Neural progenitor cell (in vitro differentiated cells): Measurements from ENCODE around the gene DCUN1D3. TPM values are rescaled to one million over a fixed set of nuclear protein-coding genes. Genes with fewer than 3 reads are reported as not detected.
A peak's percentile ranks its signal among the peaks of the same experiment; 100 is the strongest.

Experiments used
- DNase-seq: peaks from one replicate; pipeline ENCODE4 v3.0.0-alpha.2; 2016; ENCODE audit warnings: low spot score
- H2AFZ ChIP-seq: fragments of 200-600 bp; sonication (generic); replicated peaks from 2 replicates; pipeline ENCODE4 v1.6.1; 2016; ENCODE audit warnings: antibody characterized with exemption
- H3F3A ChIP-seq: fragments of 200-600 bp; sonication (generic); 2 replicates; pipeline ENCODE4 v1.6.1; 2016; ENCODE audit warnings: antibody characterized with exemption, low read depth
- H3K27ac ChIP-seq: fragments of 200-600 bp; sonication (generic); 2 replicates; pipeline ENCODE4 v1.5.1; 2016; ENCODE audit warnings: mild to moderate bottlenecking
- H3K27me3 ChIP-seq: fragments of 200-600 bp; sonication (generic); 2 replicates; pipeline ENCODE4 v1.6.1; 2016; ENCODE audit warnings: mild to moderate bottlenecking, moderate library complexity
- H3K36me3 ChIP-seq: fragments of 200-600 bp; sonication (generic); 2 replicates; pipeline ENCODE4 v1.5.1; 2016
- H3K4me1 ChIP-seq: fragments of 200-600 bp; sonication (generic); 2 replicates; pipeline ENCODE4 v1.6.1; 2016; ENCODE audit warnings: mixed run types
- H3K4me2 ChIP-seq: fragments of 200-600 bp; sonication (generic); 2 replicates; pipeline ENCODE4 v1.6.1; 2016
- H3K4me3 ChIP-seq: fragments of 200-600 bp; sonication (generic); 2 replicates; pipeline ENCODE4 v1.5.1; 2016
- H3K79me2 ChIP-seq: fragments of 200-600 bp; sonication (generic); 2 replicates; pipeline ENCODE4 v1.6.1; 2016; ENCODE audit warnings: low read depth
- H3K9ac ChIP-seq: fragments of 200-600 bp; sonication (generic); 2 replicates; pipeline ENCODE4 v1.6.1; 2016
- H3K9me3 ChIP-seq: fragments of 200-600 bp; sonication (generic); 2 replicates; pipeline ENCODE4 v1.5.1; 2016; ENCODE audit warnings: low read depth
- H4K20me1 ChIP-seq: fragments of 200-600 bp; sonication (generic); 2 replicates; pipeline ENCODE4 v1.6.1; 2016; ENCODE audit warnings: low read depth
- H3K27ac Mint-ChIP-seq: 3 replicates; pipeline ENCODE4 v1.8.0; 2021; ENCODE audit warnings: mixed read lengths
- H3K27me3 Mint-ChIP-seq: 2 replicates; pipeline ENCODE4 v1.8.0; 2022; ENCODE audit warnings: low read depth, mild to moderate bottlenecking, inconsistent platforms, moderate library complexity, mixed read lengths; ENCODE audit not compliant: insufficient read depth
- H3K36me3 Mint-ChIP-seq: 3 replicates; pipeline ENCODE4 v1.8.0; 2021; ENCODE audit warnings: mixed read lengths
- H3K4me1 Mint-ChIP-seq: 3 replicates; pipeline ENCODE4 v1.8.0; 2021; ENCODE audit warnings: mixed read lengths
- H3K4me3 Mint-ChIP-seq: 3 replicates; pipeline ENCODE4 v1.8.0; 2021; ENCODE audit warnings: mild to moderate bottlenecking, moderate library complexity, mixed read lengths
- H3K9me3 Mint-ChIP-seq: 3 replicates; pipeline ENCODE4 v1.8.0; 2020; ENCODE audit warnings: mixed read lengths
- CTCF ChIP-seq: fragments of 200-600 bp; sonication (generic); IDR thresholded peaks from 2 replicates; pipeline ENCODE4 v1.5.1; 2017; ENCODE audit warnings: antibody characterized with exemption, mild to moderate bottlenecking
- EZH2 ChIP-seq: fragments of 200-600 bp; sonication (generic); IDR thresholded peaks from 2 replicates; pipeline ENCODE4 v1.6.1; 2017; ENCODE audit warnings: antibody characterized with exemption, mild to moderate bottlenecking, moderate library complexity
- EZH2phosphoT487 ChIP-seq: fragments of 200-600 bp; sonication (generic); IDR thresholded peaks from 2 replicates; pipeline ENCODE4 v1.6.1; 2017; ENCODE audit warnings: antibody characterized with exemption
- total RNA-seq: library from RNA; depleted of rRNA; stranded (reverse); fragments of >200 nt; gene quantifications from 2 replicates; pipeline ENCODE4 v1.2.3, GENCODE V29; 2015; ENCODE audit warnings: low replicate concordance

Gene DCUN1D3
- total RNA-seq, 1 donor from 2014 or later: 18.2 TPM

DNA sequence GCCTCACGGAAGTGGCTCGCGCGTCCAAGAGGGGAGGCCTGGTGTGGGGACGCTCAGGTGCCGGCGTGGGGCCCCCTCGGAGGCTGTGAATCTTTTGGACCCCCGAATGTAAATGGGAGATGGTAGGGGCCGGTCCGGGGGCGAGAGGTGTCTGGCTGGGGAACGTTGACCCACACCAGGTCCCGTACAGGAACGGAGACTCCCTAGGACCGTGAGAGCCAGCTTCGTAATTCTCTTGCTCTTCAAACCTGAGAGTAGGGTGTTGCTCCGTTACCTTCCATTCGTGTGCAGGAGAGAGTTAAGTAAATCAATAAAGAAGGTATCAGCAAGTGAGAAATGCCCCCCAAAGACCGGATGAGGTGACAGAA, 894 bp upstream of the DCUN1D3 start:
- peak overlapping the region; percentile 89 for H3K4me3 ChIP-seq
- peak overlapping the region; percentile 92 for H3K4me3 Mint-ChIP-seq
- peaks cover 36% of the 10 kb centered on the region for H4K20me1 ChIP-seq
- H3K9me3 Mint-ChIP-seq: no peaks in the 10 kb centered on the region
- H2AFZ ChIP-seq: peak overlapping the region; percentile 94
- no peak for DNase-seq
- no peaks in the 10 kb centered on the region for H3K36me3 ChIP-seq
- peaks cover 39% of the 10 kb centered on the region for H3K4me1 Mint-ChIP-seq
- H3K9me3 ChIP-seq: no peaks in the 10 kb centered on the region
- no peaks in the 10 kb centered on the region for H3K27me3 ChIP-seq
- peak overlapping the region; percentile 98 for H3K27ac ChIP-seq
- peak overlapping the region; percentile 100 for H3K27ac Mint-ChIP-seq
- H3K4me2 ChIP-seq: peak overlapping the region; percentile 76
- H3F3A ChIP-seq: peaks cover 6% of the 10 kb centered on the region
- peaks cover 82% of the 10 kb centered on the region for H3K79me2 ChIP-seq
- H3K36me3 Mint-ChIP-seq: no peaks in the 10 kb centered on the region
- peak overlapping the region; percentile 92 for H3K9ac ChIP-seq
- peaks cover 36% of the 10 kb centered on the region for H3K4me1 ChIP-seq
- TF ChIP-seq EZH2phosphoT487 (no peak), EZH2 (no peak), CTCF (no peak)
- peaks cover 2% of the 10 kb centered on the region for H3K27me3 Mint-ChIP-seq

DNA sequence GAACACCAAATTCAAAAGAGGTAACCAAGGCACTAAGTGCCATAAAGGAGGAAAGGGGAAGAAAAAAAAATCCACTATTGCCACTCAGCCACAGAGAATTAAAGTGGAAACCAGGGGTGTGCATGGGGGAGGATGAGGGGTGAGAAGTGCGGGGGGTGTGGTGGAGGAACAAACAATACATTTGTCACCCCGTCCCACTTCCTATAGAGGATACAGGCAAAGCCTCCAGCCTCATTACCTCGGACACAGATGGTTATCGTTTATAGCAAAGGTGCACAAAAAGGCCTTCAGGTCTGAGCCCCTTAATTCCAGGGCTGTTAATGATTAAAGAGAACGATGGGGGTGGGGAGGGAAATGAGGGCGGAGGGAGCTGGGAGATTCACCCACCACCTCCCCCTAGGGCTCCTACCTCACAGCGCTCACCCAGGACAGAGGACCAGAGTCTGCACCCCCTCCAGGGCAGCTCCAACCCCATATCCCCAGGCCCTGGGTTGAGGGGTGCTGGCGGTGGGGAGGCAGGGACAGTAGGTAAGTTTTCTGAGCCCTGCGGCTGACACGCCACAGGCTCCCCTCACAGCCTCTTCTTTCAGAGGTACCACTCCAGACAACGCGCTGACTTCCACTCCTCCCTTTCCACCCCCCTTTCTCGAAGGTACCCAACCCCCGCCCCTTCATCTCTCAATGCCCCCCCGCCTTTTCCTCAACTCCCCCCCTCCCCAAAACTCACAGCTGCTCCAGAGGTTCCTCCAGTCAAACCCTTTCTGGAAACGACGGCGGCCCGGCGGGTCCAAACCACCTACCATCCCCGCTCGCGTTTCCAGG, 470 bp downstream of the DCUN1D3 start:
- Histone ChIP-seq H2AFZ (no peak overlapping the region), H3K4me1 (peaks cover 28% of the 10 kb centered on the region), H3K4me2 (peak overlapping the region; percentile 92), H3K36me3 (no peaks in the 10 kb centered on the region), H3K79me2 (peaks cover 88% of the 10 kb centered on the region), H3F3A (peaks cover 6% of the 10 kb centered on the region), H3K4me3 (peak overlapping the region; percentile 89), H3K27me3 (no peaks in the 10 kb centered on the region), H3K9ac (peak overlapping the region; percentile 82), H3K9me3 (no peaks in the 10 kb centered on the region), H4K20me1 (peaks cover 29% of the 10 kb centered on the region), H3K27ac (no peak overlapping the region)
- H3K27ac Mint-ChIP-seq: peak overlapping the region; percentile 42
- peaks cover 2% of the 10 kb centered on the region for H3K27me3 Mint-ChIP-seq
- H3K9me3 Mint-ChIP-seq: no peaks in the 10 kb centered on the region
- no peaks in the 10 kb centered on the region for H3K36me3 Mint-ChIP-seq
- H3K4me3 Mint-ChIP-seq: peak overlapping the region; percentile 92
- peaks cover 38% of the 10 kb centered on the region for H3K4me1 Mint-ChIP-seq
- TF ChIP-seq EZH2phosphoT487 (no peak), CTCF (no peak), EZH2 (no peak)
- no peak for DNase-seq

GRCh38 chr16:20899071-20899470, 1.1 kb downstream of the DCUN1D3 start:
- no peaks in the 10 kb centered on the region for H3K9me3 ChIP-seq
- H4K20me1 ChIP-seq: peaks cover 28% of the 10 kb centered on the region
- peaks cover 34% of the 10 kb centered on the region for H3K4me1 Mint-ChIP-seq
- H3K4me3 Mint-ChIP-seq: peak overlapping the region; percentile 92
- peaks cover 28% of the 10 kb centered on the region for H3K4me1 ChIP-seq
- no peak for TF ChIP-seq CTCF
- TF ChIP-seq EZH2: no peak
- TF ChIP-seq EZH2phosphoT487: no peak
- no peak for DNase-seq
- no peaks in the 10 kb centered on the region for H3K27me3 ChIP-seq
- H3K36me3 Mint-ChIP-seq: no peaks in the 10 kb centered on the region
- no peak overlapping the region for H2AFZ ChIP-seq
- H3K4me2 ChIP-seq: peak overlapping the region; percentile 92
- H3K27me3 Mint-ChIP-seq: peaks cover 2% of the 10 kb centered on the region
- H3K27ac Mint-ChIP-seq: peak overlapping the region; percentile 42
- H3K27ac ChIP-seq: no peak overlapping the region
- H3K9ac ChIP-seq: peak overlapping the region; percentile 82
- H3K4me3 ChIP-seq: peak overlapping the region; percentile 89
- H3K9me3 Mint-ChIP-seq: no peaks in the 10 kb centered on the region
- no peaks in the 10 kb centered on the region for H3K36me3 ChIP-seq
- peaks cover 6% of the 10 kb centered on the region for H3F3A ChIP-seq
- peaks cover 89% of the 10 kb centered on the region for H3K79me2 ChIP-seq
